Endodermal cell (in vitro differentiated cells): ENCODE measurements around the gene TIMP4. TPM values are rescaled to one million over a fixed set of nuclear protein-coding genes. Genes with fewer than 3 reads are reported as not detected.

Experiments used
- DNase-seq: peaks from one replicate; pipeline ENCODE4 v3.0.0-alpha.2; 2017
- H3K27ac ChIP-seq: 2 replicates; pipeline ENCODE4 v1.5.1; 2013; ENCODE audit warnings: mild to moderate bottlenecking, low read depth, low read length, moderate library complexity
- H3K27me3 ChIP-seq: 2 replicates; pipeline ENCODE4 v1.6.1; 2013; ENCODE audit warnings: mild to moderate bottlenecking, low read length, moderate library complexity; ENCODE audit not compliant: insufficient read depth, control insufficient read depth, poor library complexity, severe bottlenecking
- H3K36me3 ChIP-seq: 2 replicates; pipeline ENCODE4 v1.7.0; 2013; ENCODE audit warnings: mild to moderate bottlenecking, low read length, moderate library complexity; ENCODE audit not compliant: control insufficient read depth, insufficient read depth
- H3K4me1 ChIP-seq: one replicate; pipeline ENCODE4 v1.7.0; 2013; ENCODE audit warnings: low read length; ENCODE audit not compliant: control insufficient read depth, insufficient read depth
- H3K4me3 ChIP-seq: 2 replicates; pipeline ENCODE4 v1.5.1; 2013; ENCODE audit warnings: mild to moderate bottlenecking, low read length, moderate library complexity
- H3K9ac ChIP-seq: 2 replicates; pipeline ENCODE4 v1.6.1; 2013; ENCODE audit warnings: mild to moderate bottlenecking, low read length, moderate library complexity; ENCODE audit not compliant: poor library complexity, severe bottlenecking; ENCODE audit errors: extremely low read depth
- H3K9me3 ChIP-seq: 2 replicates; pipeline ENCODE4 v1.6.1; 2013; ENCODE audit warnings: mild to moderate bottlenecking, low read length, moderate library complexity; ENCODE audit not compliant: control insufficient read depth
- H3K27ac Mint-ChIP-seq: 2 replicates; pipeline ENCODE4 v1.8.0; 2020; ENCODE audit warnings: mixed read lengths
- H3K27me3 Mint-ChIP-seq: 2 replicates; pipeline ENCODE4 v1.8.0; 2021; ENCODE audit warnings: mild to moderate bottlenecking, mixed read lengths; ENCODE audit not compliant: insufficient read depth
- H3K36me3 Mint-ChIP-seq: 2 replicates; pipeline ENCODE4 v1.8.0; 2020; ENCODE audit warnings: low read depth, mixed read lengths
- H3K4me1 Mint-ChIP-seq: 2 replicates; pipeline ENCODE4 v1.8.0; 2020; ENCODE audit warnings: mixed read lengths
- H3K4me3 Mint-ChIP-seq: 2 replicates; pipeline ENCODE4 v1.8.0; 2020; ENCODE audit warnings: mild to moderate bottlenecking, moderate library complexity, mixed read lengths
- H3K9me3 Mint-ChIP-seq: 2 replicates; pipeline ENCODE4 v1.8.0; 2020; ENCODE audit warnings: mild to moderate bottlenecking, mixed read lengths
- WGBS, 2 experiments: methylation state at CpG; one replicate each; pipeline versions ENCODE4 v1.1.5 to v1.1.7; 2013; ENCODE audit warnings: missing lambda C conversion rate in 2 of 2, mixed read lengths in 1 of 2; ENCODE audit not compliant: insufficient coverage in 1 of 2, insufficient read length in 1 of 2; 5-methylcytosine and 5-hydroxymethylcytosine counted together
- total RNA-seq, 2 donors: library from RNA; stranded (reverse); fragmentation: NEBNext Ultra II Directional in 1 of 2; extraction: Animal tissue kit (Norgen Biotek cat#: 25700) in 1 of 2; gene quantifications; 2 replicates in 1 of 2; 3 replicates in 1 of 2; pipeline ENCODE4 v1.2.1, GENCODE V29; 2021
- TF ChIP-seq, protein P1 (sequence below): fragments of 200-600 bp; sonication (generic); conservative IDR thresholded peaks from 2 replicates; pipeline ENCODE4 v1.5.0; 2021; ENCODE audit warnings: antibody characterized with exemption, mild to moderate bottlenecking

The TIMP4 gene
- total RNA-seq, 2 donors from 2014 or later: 4.4 TPM; not detected in 1

DNA sequence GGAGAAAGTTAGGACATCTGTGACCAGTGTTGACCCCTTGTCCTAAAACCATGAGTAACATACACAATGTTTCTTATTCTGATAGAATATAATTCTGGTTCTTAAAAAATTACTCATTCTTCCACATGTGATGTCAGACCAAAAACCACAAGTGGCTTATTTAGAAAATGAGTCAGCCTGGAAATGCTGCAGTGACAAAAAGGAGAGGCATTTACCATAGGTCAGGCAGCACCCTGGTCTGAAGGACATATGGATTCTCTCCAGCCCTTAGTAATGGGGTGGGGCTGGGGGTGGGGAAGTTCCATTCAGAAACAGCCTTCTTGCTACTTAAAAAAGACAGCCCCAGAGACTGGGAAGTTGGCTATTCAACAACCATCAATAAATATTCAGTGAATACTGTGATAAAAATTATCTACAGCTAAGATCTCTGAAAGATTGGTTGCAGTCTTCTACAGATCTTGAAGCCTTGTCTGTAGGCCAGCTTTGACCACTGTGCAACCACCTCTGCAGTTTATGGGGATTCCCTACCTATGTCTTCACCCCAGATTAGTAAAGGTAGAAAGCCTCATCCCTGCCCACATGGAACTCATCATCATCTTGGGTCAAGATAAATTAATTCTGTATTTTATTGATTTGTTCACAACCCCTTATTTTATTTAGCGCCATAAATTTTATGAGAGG lies 34.9 kb upstream of the TIMP4 start:
- Histone ChIP-seq H3K9ac (no peak overlapping the region), H3K9me3 (no peaks in the 10 kb centered on the region), H3K27me3 (no peaks in the 10 kb centered on the region), H3K4me1 (no peaks in the 10 kb centered on the region), H3K36me3 (no peaks in the 10 kb centered on the region), H3K4me3 (no peak overlapping the region), H3K27ac (no peak overlapping the region)
- TF ChIP-seq, protein P1, sequence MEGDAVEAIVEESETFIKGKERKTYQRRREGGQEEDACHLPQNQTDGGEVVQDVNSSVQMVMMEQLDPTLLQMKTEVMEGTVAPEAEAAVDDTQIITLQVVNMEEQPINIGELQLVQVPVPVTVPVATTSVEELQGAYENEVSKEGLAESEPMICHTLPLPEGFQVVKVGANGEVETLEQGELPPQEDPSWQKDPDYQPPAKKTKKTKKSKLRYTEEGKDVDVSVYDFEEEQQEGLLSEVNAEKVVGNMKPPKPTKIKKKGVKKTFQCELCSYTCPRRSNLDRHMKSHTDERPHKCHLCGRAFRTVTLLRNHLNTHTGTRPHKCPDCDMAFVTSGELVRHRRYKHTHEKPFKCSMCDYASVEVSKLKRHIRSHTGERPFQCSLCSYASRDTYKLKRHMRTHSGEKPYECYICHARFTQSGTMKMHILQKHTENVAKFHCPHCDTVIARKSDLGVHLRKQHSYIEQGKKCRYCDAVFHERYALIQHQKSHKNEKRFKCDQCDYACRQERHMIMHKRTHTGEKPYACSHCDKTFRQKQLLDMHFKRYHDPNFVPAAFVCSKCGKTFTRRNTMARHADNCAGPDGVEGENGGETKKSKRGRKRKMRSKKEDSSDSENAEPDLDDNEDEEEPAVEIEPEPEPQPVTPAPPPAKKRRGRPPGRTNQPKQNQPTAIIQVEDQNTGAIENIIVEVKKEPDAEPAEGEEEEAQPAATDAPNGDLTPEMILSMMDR: no peak
- no peak overlapping the region for H3K27ac Mint-ChIP-seq
- H3K36me3 Mint-ChIP-seq: no peaks in the 10 kb centered on the region
- H3K4me1 Mint-ChIP-seq: peaks cover 23% of the 10 kb centered on the region
- no peak for DNase-seq
- no peak overlapping the region for H3K4me3 Mint-ChIP-seq
- H3K9me3 Mint-ChIP-seq: peaks cover 4% of the 10 kb centered on the region
- H3K27me3 Mint-ChIP-seq: no peaks in the 10 kb centered on the region
- 94 to 100% methylated on average over 1 of the region's 1 CpG for WGBS, 2 experiments

DNA sequence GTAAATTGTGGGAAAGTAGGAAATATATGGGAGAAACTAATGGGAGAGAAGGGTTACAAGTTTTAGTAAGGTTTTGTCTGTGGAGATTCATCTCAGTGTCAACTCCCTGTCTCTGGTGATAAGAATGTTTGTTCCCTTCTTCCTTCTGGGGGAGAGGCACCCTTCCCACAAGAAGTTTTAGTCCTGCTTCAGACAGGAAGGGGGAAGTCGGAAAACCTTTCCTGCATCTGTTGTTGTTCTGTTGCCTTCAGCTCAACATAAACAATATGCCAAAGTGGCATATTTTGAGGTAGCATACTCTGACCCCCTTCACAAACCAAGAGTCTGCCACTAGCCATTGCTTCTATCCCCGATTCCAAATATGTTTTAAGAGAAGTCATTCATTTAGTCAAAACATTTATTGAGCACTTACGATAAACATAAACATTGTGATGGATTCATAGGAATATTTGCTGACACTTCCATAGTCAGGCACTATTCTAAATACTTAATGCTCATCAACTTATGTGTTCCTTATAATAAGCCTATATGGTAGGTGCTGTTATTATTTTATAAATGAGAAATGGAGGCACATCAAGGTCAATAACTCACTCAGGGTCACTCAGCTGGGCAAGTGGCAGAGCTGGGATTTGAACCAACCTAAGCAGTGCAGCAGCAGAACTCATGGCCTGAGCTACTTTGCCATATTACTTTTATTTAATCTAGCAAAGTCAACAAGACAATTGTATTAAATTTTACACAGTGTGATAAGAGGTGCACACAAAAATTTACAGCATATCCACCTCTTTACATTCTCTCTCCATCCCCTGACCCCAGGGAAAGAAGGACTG lies 34.2 kb upstream of the TIMP4 start:
- no peak overlapping the region for H3K4me3 ChIP-seq
- 90 to 100% methylated on average over 3 of the region's 3 CpGs for WGBS, 2 experiments
- Mint-ChIP-seq H3K27me3 (no peaks in the 10 kb centered on the region), H3K4me3 (no peak overlapping the region), H3K9me3 (peaks cover 4% of the 10 kb centered on the region), H3K36me3 (no peaks in the 10 kb centered on the region), H3K4me1 (peaks cover 23% of the 10 kb centered on the region), H3K27ac (no peak overlapping the region)
- no peak for DNase-seq
- TF ChIP-seq, protein P1: no peak
- no peaks in the 10 kb centered on the region for H3K36me3 ChIP-seq
- no peak overlapping the region for H3K9ac ChIP-seq
- no peaks in the 10 kb centered on the region for H3K27me3 ChIP-seq
- H3K4me1 ChIP-seq: no peaks in the 10 kb centered on the region
- no peak overlapping the region for H3K27ac ChIP-seq
- no peaks in the 10 kb centered on the region for H3K9me3 ChIP-seq

DNA sequence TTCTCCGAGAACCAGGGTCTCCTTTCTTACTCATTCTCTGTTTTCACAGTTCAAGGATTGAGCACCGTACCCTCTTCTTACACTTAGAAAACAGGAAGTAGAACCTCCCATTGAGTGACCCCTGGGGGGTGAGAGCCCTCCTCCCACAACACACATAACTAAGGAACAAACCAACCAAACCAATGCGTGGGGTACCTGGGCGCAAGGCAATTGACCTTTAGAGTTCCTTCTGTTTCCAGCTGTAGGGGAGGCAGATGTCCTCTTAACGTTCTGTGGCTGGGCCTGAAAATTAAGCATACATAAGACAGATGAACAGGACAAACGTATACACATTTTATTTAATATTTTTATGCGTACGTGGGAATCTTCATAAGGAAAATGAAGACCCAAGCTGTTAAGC lies 33.5 kb upstream of the TIMP4 start:
- H3K9me3 Mint-ChIP-seq: peaks cover 4% of the 10 kb centered on the region
- DNase-seq: no peak
- H3K36me3 Mint-ChIP-seq: no peaks in the 10 kb centered on the region
- no peaks in the 10 kb centered on the region for H3K27me3 Mint-ChIP-seq
- H3K4me1 Mint-ChIP-seq: peaks cover 25% of the 10 kb centered on the region
- H3K27me3 ChIP-seq: no peaks in the 10 kb centered on the region
- no peak overlapping the region for H3K27ac ChIP-seq
- TF ChIP-seq, protein P1: no peak
- no peak overlapping the region for H3K4me3 ChIP-seq
- H3K4me1 ChIP-seq: no peaks in the 10 kb centered on the region
- H3K27ac Mint-ChIP-seq: no peak overlapping the region
- no peaks in the 10 kb centered on the region for H3K9me3 ChIP-seq
- H3K36me3 ChIP-seq: no peaks in the 10 kb centered on the region
- no peak overlapping the region for H3K4me3 Mint-ChIP-seq
- H3K9ac ChIP-seq: no peak overlapping the region
- WGBS, 2 experiments: 95 to 97% methylated on average over 7 to 8 of the region's 8 CpGs
